Vagina (tissue), 2 donors: ENCODE measurements around the gene PRDM15. TPM values are rescaled to one million over a fixed set of nuclear protein-coding genes. Genes with fewer than 3 reads are reported as not detected.

ENCODE experiments used
- DNase-seq, 2 donors: peaks; one replicate each; pipeline ENCODE4 v3.0.0-alpha.2; 2017; ENCODE audit errors: extremely low spot score in 2 of 2
- H3K27ac ChIP-seq: fragments of 200-600 bp; sonication (generic); one replicate; pipeline ENCODE4 v1.5.1; 2019
- H3K27me3 ChIP-seq: fragments of 200-600 bp; sonication (generic); one replicate; pipeline ENCODE4 v1.5.1; 2019
- H3K36me3 ChIP-seq, 2 donors: fragments of 200-600 bp; sonication (generic); one replicate each; pipeline ENCODE4 v1.5.1; 2017 to 2019
- H3K4me1 ChIP-seq: fragments of 200-600 bp; sonication (generic); one replicate; pipeline ENCODE4 v1.5.1; 2019
- H3K4me3 ChIP-seq, 2 donors: fragments of 200-600 bp; sonication (generic); 1 replicate in 1 of 2; 2 replicates in 1 of 2; pipeline ENCODE4 v1.5.1; 2016 to 2019
- H3K9me3 ChIP-seq: fragments of 200-600 bp; sonication (generic); one replicate; pipeline ENCODE4 v1.5.1; 2019
- CTCF ChIP-seq, 3 experiments: fragments of 450-650 bp in 2 of 3; fragments of 200-600 bp in 1 of 3; sonication (generic) in 1 of 3; IDR thresholded peaks; one replicate each; pipeline ENCODE4 v1.5.1; 2017 to 2019; ENCODE audit warnings: antibody characterized with exemption in 3 of 3, mild to moderate bottlenecking in 2 of 3, moderate library complexity in 2 of 3
- POLR2A ChIP-seq, 2 donors: fragments of 450-650 bp; IDR thresholded peaks; one replicate each; pipeline ENCODE4 v1.6.1; 2017; ENCODE audit warnings: antibody characterized with exemption in 2 of 2, mild to moderate bottlenecking in 2 of 2, moderate library complexity in 2 of 2
- POLR2AphosphoS5 ChIP-seq, 2 donors: sonication (generic); formaldehyde crosslinking; IDR thresholded peaks; one replicate each; pipeline ENCODE4 v1.9.0; 2017; ENCODE audit warnings: antibody characterized with exemption in 2 of 2, mild to moderate bottlenecking in 2 of 2, low read depth in 1 of 2; ENCODE audit not compliant: insufficient read depth in 1 of 2
- intact Hi-C: fragments of 100-400 bp; cut with DNase I; formaldehyde crosslinking; loops from one replicate; pipeline ENCODE4 v1.15.1; 2023
- total RNA-seq: library from RNA; depleted of rRNA; stranded (reverse); fragments of >200 nt; gene quantifications from one replicate; pipeline ENCODE4 v1.2.3, GENCODE V29; 2016

Gene PRDM15
- total RNA-seq, 1 donor from 2014 or later, result 31.2 TPM

- Histone ChIP-seq H3K9me3 (no peaks in the 10 kb centered on the region), H3K4me1 (peaks cover 10% of the 10 kb centered on the region), H3K27me3 (no peaks in the 10 kb centered on the region), H3K27ac (no peak overlapping the region), H3K4me3 (no peak overlapping the region), H3K36me3 (no peaks in the 10 kb centered on the region)
- intact Hi-C loops, result loop anchor here (1.0 kb wide), 1 partner anchor 167 kb away; no protein-coding TSS in a partner anchor
- TF ChIP-seq POLR2AphosphoS5 (IDR thresholded peaks at IDR 0.05; ENCODE audit: insufficient read depth in 1 of 2, low read depth in 1 of 2) (no peak), POLR2A (IDR thresholded peaks at IDR 0.05) (no peak), CTCF (IDR thresholded peaks at IDR 0.05) (no peak)
- no peak for DNase-seq
These were observed 100.1 kb downstream of the PRDM15 start for GRCh38 chr21:41778930-41779600.

GRCh38 chr21:41777951-41778815 lies 101.0 kb downstream of the PRDM15 start:
- H3K9me3 ChIP-seq, result no peaks in the 10 kb centered on the region
- TF ChIP-seq CTCF (IDR thresholded peaks at IDR 0.05), result peak; percentile 66 to 80 (median 79)
- no peak for TF ChIP-seq POLR2A (IDR thresholded peaks at IDR 0.05)
- TF ChIP-seq POLR2AphosphoS5 (IDR thresholded peaks at IDR 0.05; ENCODE audit: insufficient read depth in 1 of 2, low read depth in 1 of 2), result peak; percentile 16 to 57
- peaks cover 10% of the 10 kb centered on the region for H3K4me1 ChIP-seq
- intact Hi-C loops, result loop anchor here (1.0 kb wide), 1 partner anchor 166 kb away; no protein-coding TSS in a partner anchor
- H3K27ac ChIP-seq, result peak overlapping the region; percentile 31
- no peak overlapping the region for H3K4me3 ChIP-seq
- no peak for DNase-seq
- no peaks in the 10 kb centered on the region for H3K36me3 ChIP-seq
- H3K27me3 ChIP-seq, result no peaks in the 10 kb centered on the region

GRCh38 chr21:41776778-41777177 lies 102.4 kb downstream of the PRDM15 start:
- DNase-seq, result no peak
- no peak for TF ChIP-seq POLR2AphosphoS5 (IDR thresholded peaks at IDR 0.05; ENCODE audit: insufficient read depth in 1 of 2, low read depth in 1 of 2)
- TF ChIP-seq CTCF (IDR thresholded peaks at IDR 0.05), result no peak
- no peak for TF ChIP-seq POLR2A (IDR thresholded peaks at IDR 0.05)
- H3K36me3 ChIP-seq, result no peaks in the 10 kb centered on the region
- no peak overlapping the region for H3K4me3 ChIP-seq
- no peak overlapping the region for H3K27ac ChIP-seq
- no peaks in the 10 kb centered on the region for H3K9me3 ChIP-seq
- intact Hi-C loops, result no loop called here
- H3K27me3 ChIP-seq, result no peaks in the 10 kb centered on the region
- peaks cover 10% of the 10 kb centered on the region for H3K4me1 ChIP-seq

GRCh38 chr21:41775149-41775472 lies 104.0 kb downstream of the PRDM15 start:
- Histone ChIP-seq H3K27ac (no peak overlapping the region), H3K27me3 (no peaks in the 10 kb centered on the region), H3K4me1 (peaks cover 10% of the 10 kb centered on the region), H3K4me3 (no peak overlapping the region), H3K36me3 (no peaks in the 10 kb centered on the region), H3K9me3 (no peaks in the 10 kb centered on the region)
- no peak for TF ChIP-seq CTCF (IDR thresholded peaks at IDR 0.05)
- TF ChIP-seq POLR2A (IDR thresholded peaks at IDR 0.05), result no peak
- no peak for TF ChIP-seq POLR2AphosphoS5 (IDR thresholded peaks at IDR 0.05; ENCODE audit: insufficient read depth in 1 of 2, low read depth in 1 of 2)
- intact Hi-C loops, result no loop called here
- no peak for DNase-seq
